Karpas-422 (cell line): ENCODE results near the gene IPPK. TPM values are rescaled to one million over a fixed set of nuclear protein-coding genes. Genes with fewer than 3 reads are reported as not detected.

Experiments
- DNase-seq: peaks from one replicate; pipeline ENCODE4 v3.0.0-alpha.2; 2015
- H2AFZ ChIP-seq: fragments of 200-600 bp; sonication (generic); 2 replicates; pipeline ENCODE4 v1.6.1; 2014; ENCODE audit warnings: antibody characterized with exemption, low read length, mixed read lengths
- H3K27ac ChIP-seq: fragments of 200-600 bp; sonication (generic); 2 replicates; pipeline ENCODE4 v1.5.1; 2014; ENCODE audit warnings: mild to moderate bottlenecking, low read length, moderate library complexity
- H3K27me3 ChIP-seq: fragments of 200-600 bp; sonication (generic); 2 replicates; pipeline ENCODE4 v1.6.1; 2014; ENCODE audit warnings: low read length, mixed read lengths
- H3K36me3 ChIP-seq: fragments of 200-600 bp; sonication (generic); 2 replicates; pipeline ENCODE4 v1.6.1; 2014; ENCODE audit warnings: low read length, mixed read lengths; ENCODE audit not compliant: insufficient read depth
- H3K4me1 ChIP-seq: fragments of 200-600 bp; sonication (generic); 2 replicates; pipeline ENCODE4 v1.6.1; 2014; ENCODE audit warnings: mild to moderate bottlenecking, low read length, mixed read lengths
- H3K4me2 ChIP-seq: fragments of 200-600 bp; sonication (generic); 2 replicates; pipeline ENCODE4 v1.6.1; 2014; ENCODE audit warnings: low read length, low read depth, mild to moderate bottlenecking; ENCODE audit not compliant: poor library complexity, severe bottlenecking
- H3K4me3 ChIP-seq: fragments of 200-600 bp; sonication (generic); 2 replicates; pipeline ENCODE4 v1.5.1; 2014; ENCODE audit warnings: mild to moderate bottlenecking, antibody characterized with exemption, low read length, mixed read lengths
- H3K79me2 ChIP-seq: fragments of 200-600 bp; sonication (generic); 2 replicates; pipeline ENCODE4 v1.6.1; 2014; ENCODE audit warnings: mild to moderate bottlenecking, low read length, mixed read lengths
- H3K9ac ChIP-seq: fragments of 200-600 bp; sonication (generic); 2 replicates; pipeline ENCODE4 v1.6.0; 2014; ENCODE audit warnings: low read length
- H3K9me2 ChIP-seq: fragments of 200-600 bp; sonication (generic), shearing (Covaris generic); replicated peaks from 2 replicates; pipeline ENCODE4 v1.6.0; 2014; ENCODE audit warnings: mild to moderate bottlenecking, low read length, moderate library complexity; ENCODE audit not compliant: insufficient read depth
- H3K9me3 ChIP-seq: fragments of 300-700, 200-600 bp; sonication (generic); 2 replicates; pipeline ENCODE4 v1.6.1; 2014; ENCODE audit warnings: low read length, mixed read lengths
- H4K20me1 ChIP-seq: fragments of 200-600 bp; sonication (generic); 2 replicates; pipeline ENCODE4 v1.6.1; 2014; ENCODE audit warnings: mild to moderate bottlenecking, antibody characterized with exemption, low read length, low read depth; ENCODE audit not compliant: insufficient read depth
- total RNA-seq: library from RNA; depleted of rRNA; stranded (reverse); fragments of >200 nt; shearing (Covaris generic); gene quantifications from 2 replicates; pipeline ENCODE4 v1.2.3, GENCODE V29; 2014; ENCODE audit warnings: low replicate concordance

IPPK gene
- total RNA-seq, 1 experiment from 2014 or later = 18.3 TPM

- H3K27ac ChIP-seq = no peak overlapping the region
- H3K9ac ChIP-seq = no peak overlapping the region
- H3K9me2 ChIP-seq = no peaks in the 10 kb centered on the region
- H3K9me3 ChIP-seq = no peaks in the 10 kb centered on the region
- H3K27me3 ChIP-seq = no peaks in the 10 kb centered on the region
- H3K4me3 ChIP-seq = no peak overlapping the region
- H2AFZ ChIP-seq = no peak overlapping the region
- no peaks in the 10 kb centered on the region for H3K4me1 ChIP-seq
- peaks cover 33% of the 10 kb centered on the region; the same call in 1 of the 2 replicates for H3K36me3 ChIP-seq
- H3K79me2 ChIP-seq = peaks cover 20% of the 10 kb centered on the region
- H3K4me2 ChIP-seq = no peak overlapping the region
- DNase-seq = no peak
- 0 out of 2 replicates have a peak, but pooled peaks cover 2% of the 10 kb centered on the region for H4K20me1 ChIP-seq
Observed at GRCh38 chr9:92642564-92642963, 27.4 kb downstream of the IPPK start.

GRCh38 chr9:92642041-92642451, 27.9 kb downstream of the IPPK start:
- H3K4me2 ChIP-seq = no peak overlapping the region
- peaks cover 17% of the 10 kb centered on the region for H3K79me2 ChIP-seq
- H2AFZ ChIP-seq = no peak overlapping the region
- H3K4me1 ChIP-seq = no peaks in the 10 kb centered on the region
- H4K20me1 ChIP-seq = no peaks in the 10 kb centered on the region
- H3K9ac ChIP-seq = no peak overlapping the region
- no peak overlapping the region for H3K27ac ChIP-seq
- H3K9me2 ChIP-seq = no peaks in the 10 kb centered on the region
- peaks cover 29% of the 10 kb centered on the region; the same call in 1 of the 2 replicates for H3K36me3 ChIP-seq
- no peak for DNase-seq
- H3K4me3 ChIP-seq = no peak overlapping the region
- no peaks in the 10 kb centered on the region for H3K9me3 ChIP-seq
- H3K27me3 ChIP-seq = no peaks in the 10 kb centered on the region

- H3K9me3 ChIP-seq = no peaks in the 10 kb centered on the region
- peaks cover 13% of the 10 kb centered on the region for H3K79me2 ChIP-seq
- H2AFZ ChIP-seq = no peak overlapping the region
- H3K27me3 ChIP-seq = no peaks in the 10 kb centered on the region
- no peaks in the 10 kb centered on the region for H3K4me1 ChIP-seq
- DNase-seq = no peak
- no peaks in the 10 kb centered on the region for H3K9me2 ChIP-seq
- peaks cover 28% of the 10 kb centered on the region; the same call in 1 of the 2 replicates for H3K36me3 ChIP-seq
- no peaks in the 10 kb centered on the region for H4K20me1 ChIP-seq
- H3K9ac ChIP-seq = no peak overlapping the region
- no peak overlapping the region for H3K4me2 ChIP-seq
- no peak overlapping the region for H3K4me3 ChIP-seq
- no peak overlapping the region for H3K27ac ChIP-seq
Observed at GRCh38 chr9:92641092-92641809, 28.7 kb downstream of the IPPK start.

- no peak overlapping the region for H3K9ac ChIP-seq
- no peak overlapping the region for H2AFZ ChIP-seq
- no peak overlapping the region for H3K4me3 ChIP-seq
- H3K4me2 ChIP-seq = no peak overlapping the region
- H3K9me2 ChIP-seq = no peaks in the 10 kb centered on the region
- H3K9me3 ChIP-seq = no peaks in the 10 kb centered on the region
- no peak overlapping the region for H3K27ac ChIP-seq
- H3K27me3 ChIP-seq = no peaks in the 10 kb centered on the region
- H4K20me1 ChIP-seq = no peaks in the 10 kb centered on the region
- H3K4me1 ChIP-seq = no peaks in the 10 kb centered on the region
- peaks cover 22% of the 10 kb centered on the region; the same call in 1 of the 2 replicates for H3K36me3 ChIP-seq
- peaks cover 7% of the 10 kb centered on the region; the same call in 1 of the 2 replicates for H3K79me2 ChIP-seq
- no peak for DNase-seq
Observed at GRCh38 chr9:92640398-92641091, 29.4 kb downstream of the IPPK start.

GRCh38 chr9:92639791-92640271, 30.1 kb downstream of the IPPK start:
- Histone ChIP-seq H3K9ac (no peak overlapping the region), H3K27ac (no peak overlapping the region), H3K9me3 (no peaks in the 10 kb centered on the region), H3K9me2 (no peaks in the 10 kb centered on the region), H3K4me3 (no peak overlapping the region), H3K4me1 (no peaks in the 10 kb centered on the region), H3K27me3 (no peaks in the 10 kb centered on the region), H3K4me2 (no peak overlapping the region), H2AFZ (no peak overlapping the region), H3K79me2 (peaks cover 5% of the 10 kb centered on the region; the same call in 1 of the 2 replicates), H3K36me3 (peaks cover 22% of the 10 kb centered on the region; the same call in 1 of the 2 replicates), H4K20me1 (no peaks in the 10 kb centered on the region)
- no peak for DNase-seq

GRCh38 chr9:92639124-92639523, 30.8 kb downstream of the IPPK start:
- no peak overlapping the region for H3K4me2 ChIP-seq
- no peaks in the 10 kb centered on the region for H3K4me1 ChIP-seq
- H2AFZ ChIP-seq = no peak overlapping the region
- H3K27me3 ChIP-seq = no peaks in the 10 kb centered on the region
- peaks cover 5% of the 10 kb centered on the region; the same call in 1 of the 2 replicates for H3K79me2 ChIP-seq
- peaks cover 22% of the 10 kb centered on the region; the same call in 1 of the 2 replicates for H3K36me3 ChIP-seq
- H4K20me1 ChIP-seq = no peaks in the 10 kb centered on the region
- no peak overlapping the region for H3K4me3 ChIP-seq
- no peak overlapping the region for H3K27ac ChIP-seq
- H3K9me2 ChIP-seq = no peaks in the 10 kb centered on the region
- H3K9me3 ChIP-seq = no peaks in the 10 kb centered on the region
- DNase-seq = no peak
- no peak overlapping the region for H3K9ac ChIP-seq

- Histone ChIP-seq H3K9ac (no peak overlapping the region), H3K9me3 (no peaks in the 10 kb centered on the region), H3K4me1 (no peaks in the 10 kb centered on the region), H3K4me2 (no peak overlapping the region), H3K4me3 (no peak overlapping the region), H4K20me1 (no peaks in the 10 kb centered on the region), H2AFZ (no peak overlapping the region), H3K9me2 (no peaks in the 10 kb centered on the region), H3K36me3 (peaks cover 22% of the 10 kb centered on the region), H3K27me3 (no peaks in the 10 kb centered on the region), H3K27ac (no peak overlapping the region), H3K79me2 (peaks cover 2% of the 10 kb centered on the region; the same call in 1 of the 2 replicates)
- no peak for DNase-seq
Observed at GRCh38 chr9:92638621-92639101, 31.3 kb downstream of the IPPK start.
